Loucy (cell line): ENCODE results near the gene DKK2.
A peak's percentile ranks its signal among the peaks of the same experiment; 100 is the strongest.

ENCODE experiments used
- H2AFZ ChIP-seq: fragments of 200-600 bp; sonication (generic); 2 replicates; pipeline ENCODE4 v1.6.0; 2016; ENCODE audit warnings: antibody characterized with exemption, mild to moderate bottlenecking, low read length, moderate library complexity
- H3F3A ChIP-seq: fragments of 200-600 bp; 2 replicates; pipeline ENCODE4 v1.6.0; 2016; ENCODE audit warnings: antibody characterized with exemption, low read depth, mild to moderate bottlenecking
- H3K27me3 ChIP-seq: fragments of 200-600 bp; sonication (generic); 2 replicates; pipeline ENCODE4 v1.6.1; 2014; ENCODE audit warnings: low read length, mild to moderate bottlenecking; ENCODE audit not compliant: insufficient read depth, poor library complexity, severe bottlenecking
- H3K36me3 ChIP-seq: fragments of 200-600 bp; sonication (generic); 2 replicates; pipeline ENCODE4 v1.6.1; 2016; ENCODE audit warnings: low read length; ENCODE audit not compliant: insufficient read depth
- H3K4me1 ChIP-seq: fragments of 200-600 bp; sonication (generic); 2 replicates; pipeline ENCODE4 v1.5.1; 2014; ENCODE audit warnings: low read length, mild to moderate bottlenecking; ENCODE audit not compliant: insufficient read depth, poor library complexity, severe bottlenecking
- H3K4me2 ChIP-seq: fragments of 200-600 bp; sonication (generic); 2 replicates; pipeline ENCODE4 v1.6.0; 2014; ENCODE audit warnings: antibody characterized with exemption, low read length, low read depth, mild to moderate bottlenecking; ENCODE audit not compliant: poor library complexity, severe bottlenecking
- H3K4me3 ChIP-seq: fragments of 200-600 bp; sonication (generic); 2 replicates; pipeline ENCODE4 v1.5.1; 2014; ENCODE audit warnings: low read length, mild to moderate bottlenecking, mixed read lengths; ENCODE audit not compliant: poor library complexity, severe bottlenecking
- H3K79me2 ChIP-seq: fragments of 200-600 bp; sonication (generic); 2 replicates; pipeline ENCODE4 v1.6.1; 2014; ENCODE audit warnings: low read length; ENCODE audit not compliant: insufficient read depth
- H3K9ac ChIP-seq: fragments of 200-600 bp; sonication (generic); 2 replicates; pipeline ENCODE4 v1.6.0; 2014; ENCODE audit warnings: mild to moderate bottlenecking, low read depth, low read length, moderate library complexity; ENCODE audit not compliant: poor library complexity, severe bottlenecking
- H3K9me2 ChIP-seq: fragments of 200-600 bp; sonication (generic); replicated peaks from 2 replicates; pipeline ENCODE4 v1.6.1; 2016; ENCODE audit warnings: low read depth, low read length, mixed read lengths
- H3K9me3 ChIP-seq: fragments of 200-600 bp; sonication (generic); 2 replicates; pipeline ENCODE4 v1.6.1; 2014; ENCODE audit warnings: mild to moderate bottlenecking, antibody characterized with exemption, low read length, low read depth; ENCODE audit not compliant: insufficient read depth
- H4K20me1 ChIP-seq: fragments of 200-600 bp; sonication (generic); 2 replicates; pipeline ENCODE4 v1.6.0; 2014; ENCODE audit warnings: antibody characterized with exemption, low read length, mild to moderate bottlenecking; ENCODE audit not compliant: insufficient read depth, poor library complexity, severe bottlenecking
- CTCF ChIP-seq: fragments of 200-600 bp; sonication (generic); conservative IDR thresholded peaks from 2 replicates; pipeline ENCODE4 v1.5.1; 2014; ENCODE audit warnings: mild to moderate bottlenecking, antibody characterized with exemption, low read length
- EZH2phosphoT487 ChIP-seq: fragments of 200-600 bp; IDR thresholded peaks from 2 replicates; pipeline ENCODE4 v1.6.1; 2018; ENCODE audit warnings: antibody characterized with exemption, mild to moderate bottlenecking, moderate library complexity, borderline replicate concordance

DKK2 gene

GRCh38 chr4:107058828-107059227, 22.7 kb upstream of the DKK2 start:
- no peaks in the 10 kb centered on the region for H3K9me3 ChIP-seq
- H3K27me3 ChIP-seq = no peaks in the 10 kb centered on the region
- H3K4me3 ChIP-seq = no peak overlapping the region
- H3K9ac ChIP-seq = no peak overlapping the region
- no peak overlapping the region for H2AFZ ChIP-seq
- H3F3A ChIP-seq = no peaks in the 10 kb centered on the region
- no peaks in the 10 kb centered on the region for H3K79me2 ChIP-seq
- no peaks in the 10 kb centered on the region for H3K4me1 ChIP-seq
- H3K4me2 ChIP-seq = no peak overlapping the region
- no peaks in the 10 kb centered on the region for H3K36me3 ChIP-seq
- H4K20me1 ChIP-seq = no peaks in the 10 kb centered on the region
- H3K9me2 ChIP-seq = no peaks in the 10 kb centered on the region
- no peak for TF ChIP-seq EZH2phosphoT487
- no peak for TF ChIP-seq CTCF

GRCh38 chr4:107050525-107051135, 14.5 kb upstream of the DKK2 start:
- no peaks in the 10 kb centered on the region for H4K20me1 ChIP-seq
- H3K4me3 ChIP-seq = no peak overlapping the region
- H3K4me1 ChIP-seq = no peaks in the 10 kb centered on the region
- no peaks in the 10 kb centered on the region for H3K9me3 ChIP-seq
- H3K79me2 ChIP-seq = no peaks in the 10 kb centered on the region
- no peaks in the 10 kb centered on the region for H3K36me3 ChIP-seq
- no peak overlapping the region for H3K9ac ChIP-seq
- H3K9me2 ChIP-seq = no peaks in the 10 kb centered on the region
- no peak overlapping the region for H2AFZ ChIP-seq
- no peak for TF ChIP-seq EZH2phosphoT487
- TF ChIP-seq CTCF = peak; percentile 71
- no peaks in the 10 kb centered on the region for H3F3A ChIP-seq
- H3K4me2 ChIP-seq = no peak overlapping the region
- no peaks in the 10 kb centered on the region for H3K27me3 ChIP-seq

- Histone ChIP-seq H3K27me3 (no peaks in the 10 kb centered on the region), H3K9ac (no peak overlapping the region), H3K9me3 (no peaks in the 10 kb centered on the region), H3K79me2 (no peaks in the 10 kb centered on the region), H3K4me2 (no peak overlapping the region), H3K4me3 (no peak overlapping the region), H3K36me3 (no peaks in the 10 kb centered on the region), H3K9me2 (no peaks in the 10 kb centered on the region), H3K4me1 (no peaks in the 10 kb centered on the region), H3F3A (no peaks in the 10 kb centered on the region), H2AFZ (no peak overlapping the region), H4K20me1 (no peaks in the 10 kb centered on the region)
- no peak for TF ChIP-seq CTCF
- TF ChIP-seq EZH2phosphoT487 = no peak
Measured at GRCh38 chr4:107046261-107046660, 10.1 kb upstream of the DKK2 start.
